HL-60 (cell line): ENCODE results near the gene UBE2R2.

ENCODE experiments used
- CTCF ChIP-seq: IDR thresholded peaks from one replicate; pipeline ENCODE4 v1.5.1; 2011; ENCODE audit warnings: low read length, control low read depth, inconsistent platforms; ENCODE audit not compliant: insufficient read depth
- GABPA ChIP-seq: IDR thresholded peaks from 2 replicates; pipeline ENCODE4 v1.6.1; 2012; ENCODE audit warnings: low read depth
- POLR2AphosphoS5 ChIP-seq: IDR thresholded peaks from 2 replicates; pipeline ENCODE4 v1.6.1; 2012; ENCODE audit warnings: low read depth
- TF ChIP-seq, protein P1 (sequence below): IDR thresholded peaks from 2 replicates; pipeline ENCODE4 v1.6.1; 2012; ENCODE audit warnings: low read depth; ENCODE audit not compliant: insufficient replicate concordance

DNA sequence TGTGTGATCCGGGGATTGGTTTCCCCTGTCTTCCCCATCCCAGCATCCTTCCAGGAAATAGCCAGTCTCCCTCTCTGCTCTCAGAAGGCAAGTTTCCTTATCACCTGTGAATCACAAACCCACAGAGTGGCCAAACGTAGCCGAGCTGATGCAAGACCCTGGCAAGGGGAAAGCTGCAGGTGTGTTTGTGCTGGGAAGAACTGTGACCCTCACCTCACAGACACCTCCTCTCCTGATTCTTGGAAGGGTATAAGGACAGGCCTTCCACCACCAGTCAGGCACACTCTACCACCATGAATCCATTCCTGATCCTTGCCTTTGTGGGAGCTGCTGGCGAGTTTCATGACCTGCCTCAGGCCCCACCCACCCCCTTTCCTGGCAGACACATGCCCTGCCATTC lies 21.7 kb upstream of the UBE2R2 start, which contains the start of gene PRSS3:
- TF ChIP-seq, protein P1, sequence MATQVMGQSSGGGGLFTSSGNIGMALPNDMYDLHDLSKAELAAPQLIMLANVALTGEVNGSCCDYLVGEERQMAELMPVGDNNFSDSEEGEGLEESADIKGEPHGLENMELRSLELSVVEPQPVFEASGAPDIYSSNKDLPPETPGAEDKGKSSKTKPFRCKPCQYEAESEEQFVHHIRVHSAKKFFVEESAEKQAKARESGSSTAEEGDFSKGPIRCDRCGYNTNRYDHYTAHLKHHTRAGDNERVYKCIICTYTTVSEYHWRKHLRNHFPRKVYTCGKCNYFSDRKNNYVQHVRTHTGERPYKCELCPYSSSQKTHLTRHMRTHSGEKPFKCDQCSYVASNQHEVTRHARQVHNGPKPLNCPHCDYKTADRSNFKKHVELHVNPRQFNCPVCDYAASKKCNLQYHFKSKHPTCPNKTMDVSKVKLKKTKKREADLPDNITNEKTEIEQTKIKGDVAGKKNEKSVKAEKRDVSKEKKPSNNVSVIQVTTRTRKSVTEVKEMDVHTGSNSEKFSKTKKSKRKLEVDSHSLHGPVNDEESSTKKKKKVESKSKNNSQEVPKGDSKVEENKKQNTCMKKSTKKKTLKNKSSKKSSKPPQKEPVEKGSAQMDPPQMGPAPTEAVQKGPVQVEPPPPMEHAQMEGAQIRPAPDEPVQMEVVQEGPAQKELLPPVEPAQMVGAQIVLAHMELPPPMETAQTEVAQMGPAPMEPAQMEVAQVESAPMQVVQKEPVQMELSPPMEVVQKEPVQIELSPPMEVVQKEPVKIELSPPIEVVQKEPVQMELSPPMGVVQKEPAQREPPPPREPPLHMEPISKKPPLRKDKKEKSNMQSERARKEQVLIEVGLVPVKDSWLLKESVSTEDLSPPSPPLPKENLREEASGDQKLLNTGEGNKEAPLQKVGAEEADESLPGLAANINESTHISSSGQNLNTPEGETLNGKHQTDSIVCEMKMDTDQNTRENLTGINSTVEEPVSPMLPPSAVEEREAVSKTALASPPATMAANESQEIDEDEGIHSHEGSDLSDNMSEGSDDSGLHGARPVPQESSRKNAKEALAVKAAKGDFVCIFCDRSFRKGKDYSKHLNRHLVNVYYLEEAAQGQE, result no peak
- TF ChIP-seq CTCF (no peak), POLR2AphosphoS5 (no peak), GABPA (no peak)
